HEK293 (cell line): ENCODE data around the gene CD83.

Experiments used
- CTCF ChIA-PET: fragments of 350-600 bp; formaldehyde crosslinking; extraction: SDS; loops from one replicate; lab custom pipeline; 2021; ENCODE audit warnings: antibody characterized with exemption; lab: Yijun Ruan, JAX
- POLR2A ChIA-PET: fragments of 300-600 bp; formaldehyde crosslinking; extraction: SDS; loops from one replicate; lab custom pipeline; 2020; ENCODE audit warnings: antibody characterized with exemption, inconsistent platforms; lab: Yijun Ruan, JAX
- H3K27ac ChIP-seq: fragments of 200-500 bp; sonication (Bioruptor generic); 2 replicates; pipeline ENCODE4 v1.5.1; 2014; ENCODE audit warnings: low read depth, low read length, control low read depth, inconsistent platforms; ENCODE audit errors: extremely low read depth
- H3K36me3 ChIP-seq, 2 experiments: fragments of 200-500 bp in 1 of 2; sonication (Bioruptor generic) in 1 of 2; 1 replicate in 1 of 2; 2 replicates in 1 of 2; pipeline ENCODE4 v1.5.1; 2014 to 2017; ENCODE audit warnings: inconsistent platforms in 2 of 2, low read length in 2 of 2; ENCODE audit not compliant: control insufficient read depth in 2 of 2, insufficient read depth in 1 of 2
- H3K4me1 ChIP-seq: fragments of 200-500 bp; sonication (Bioruptor generic); 2 replicates; pipeline ENCODE4 v1.5.1; 2014; ENCODE audit warnings: mild to moderate bottlenecking, low read length, inconsistent platforms; ENCODE audit not compliant: control insufficient read depth, insufficient read depth
- H3K4me3 ChIP-seq: 2 replicates; pipeline ENCODE4 v1.5.1; 2011; ENCODE audit warnings: low read depth, mild to moderate bottlenecking, control low read depth, low read length, moderate library complexity
- H3K9me3 ChIP-seq: fragments of 200-500 bp; sonication (Bioruptor generic); 2 replicates; pipeline ENCODE4 v1.5.1; 2014; ENCODE audit warnings: low read depth, low read length, inconsistent platforms; ENCODE audit not compliant: control insufficient read depth, insufficient read depth
- HOXA7 ChIP-seq: sonication (generic); formaldehyde crosslinking; IDR thresholded peaks from 2 replicates; pipeline ENCODE4 v1.8.1; 2022; ENCODE audit warnings: missing genetic modification reagents, borderline replicate concordance
- HOXC10 ChIP-seq: sonication (generic); formaldehyde crosslinking; IDR thresholded peaks from 2 replicates; pipeline ENCODE4 v1.8.1; 2023; ENCODE audit warnings: mild to moderate bottlenecking, missing genetic modification reagents
- SCRT2 ChIP-seq: fragments of 450-650 bp; formaldehyde crosslinking; IDR thresholded peaks from 2 replicates; pipeline ENCODE4 v1.5.1; 2016; ENCODE audit warnings: missing biosample characterization, missing genetic modification characterization
- WT1 ChIP-seq: fragments of 450-650 bp; formaldehyde crosslinking; IDR thresholded peaks from 2 replicates; pipeline ENCODE4 v1.5.1; 2016; ENCODE audit warnings: missing biosample characterization, missing genetic modification characterization
- ZNF10 ChIP-seq: fragments of 450-650 bp; formaldehyde crosslinking; IDR thresholded peaks from 2 replicates; pipeline ENCODE4 v1.5.1; 2017; ENCODE audit warnings: missing biosample characterization, missing genetic modification characterization
- ZNF114 ChIP-seq: fragments of 450-650 bp; formaldehyde crosslinking; IDR thresholded peaks from 2 replicates; pipeline ENCODE4 v1.5.0; 2017; ENCODE audit warnings: missing biosample characterization, missing genetic modification characterization
- ZNF148 ChIP-seq: fragments of 450-650 bp; formaldehyde crosslinking; IDR thresholded peaks from 2 replicates; pipeline ENCODE4 v1.5.0; 2017; ENCODE audit warnings: missing biosample characterization, missing genetic modification characterization, borderline replicate concordance
- ZNF155 ChIP-seq: fragments of 450-650 bp; formaldehyde crosslinking; IDR thresholded peaks from 2 replicates; pipeline ENCODE4 v1.5.1; 2016; ENCODE audit warnings: missing biosample characterization, missing genetic modification characterization
- ZNF48 ChIP-seq: fragments of 450-650 bp; formaldehyde crosslinking; IDR thresholded peaks from 2 replicates; pipeline ENCODE4 v1.5.1; 2016; ENCODE audit warnings: missing biosample characterization, missing genetic modification characterization
- ZNF501 ChIP-seq: fragments of 450-650 bp; formaldehyde crosslinking; IDR thresholded peaks from 2 replicates; pipeline ENCODE4 v1.5.1; 2016; ENCODE audit warnings: missing biosample characterization, missing genetic modification characterization
- ZNF692 ChIP-seq: fragments of 450-650 bp; formaldehyde crosslinking; IDR thresholded peaks from 2 replicates; pipeline ENCODE4 v1.5.1; 2016; ENCODE audit warnings: missing biosample characterization, missing genetic modification characterization
- TF ChIP-seq, protein P1 (sequence below): fragments of 450-650 bp; formaldehyde crosslinking; IDR thresholded peaks from 2 replicates; pipeline ENCODE4 v1.5.1; 2016; ENCODE audit warnings: missing biosample characterization, missing genetic modification characterization

The CD83 gene

DNA sequence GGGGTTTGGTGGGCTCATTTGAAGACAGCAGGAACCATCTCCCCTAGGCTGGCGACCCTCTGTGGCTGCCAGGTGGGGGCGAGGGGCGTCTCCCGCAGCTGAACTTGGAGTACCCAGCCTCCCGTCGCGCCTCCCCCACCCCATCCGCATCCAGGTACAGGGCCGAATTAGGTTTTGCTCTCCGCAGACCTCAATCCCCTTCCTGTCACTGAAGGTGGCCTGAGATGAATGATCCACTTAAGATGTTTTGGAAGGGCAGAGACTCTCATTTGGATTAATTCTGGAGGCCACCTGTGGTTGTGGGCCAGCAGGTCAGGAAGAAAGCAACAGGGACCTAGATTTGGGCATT is 493 bp downstream of the CD83 start:
- CTCF ChIA-PET = interaction anchor here (1.1 to 5.5 kb wide), 2 partner anchors 11 to 27 kb away, joined by 5 to 22 read pairs; no protein-coding TSS in a partner anchor
- no peaks in the 10 kb centered on the region for H3K36me3 ChIP-seq
- TF ChIP-seq ZNF692 (tag by site-specific recombination) (no peak), ZNF148 (tag by site-specific recombination) (no peak), ZNF155 (no peak), HOXC10 (CRISPR knock-in tag) (no peak), WT1 (tag by site-specific recombination) (0 out of 2 replicates have a peak, but pooled peaks have one; percentile 9), ZNF501 (tag by site-specific recombination) (0 out of 2 replicates have a peak, but pooled peaks have one; percentile 14)
- TF ChIP-seq, protein P1, sequence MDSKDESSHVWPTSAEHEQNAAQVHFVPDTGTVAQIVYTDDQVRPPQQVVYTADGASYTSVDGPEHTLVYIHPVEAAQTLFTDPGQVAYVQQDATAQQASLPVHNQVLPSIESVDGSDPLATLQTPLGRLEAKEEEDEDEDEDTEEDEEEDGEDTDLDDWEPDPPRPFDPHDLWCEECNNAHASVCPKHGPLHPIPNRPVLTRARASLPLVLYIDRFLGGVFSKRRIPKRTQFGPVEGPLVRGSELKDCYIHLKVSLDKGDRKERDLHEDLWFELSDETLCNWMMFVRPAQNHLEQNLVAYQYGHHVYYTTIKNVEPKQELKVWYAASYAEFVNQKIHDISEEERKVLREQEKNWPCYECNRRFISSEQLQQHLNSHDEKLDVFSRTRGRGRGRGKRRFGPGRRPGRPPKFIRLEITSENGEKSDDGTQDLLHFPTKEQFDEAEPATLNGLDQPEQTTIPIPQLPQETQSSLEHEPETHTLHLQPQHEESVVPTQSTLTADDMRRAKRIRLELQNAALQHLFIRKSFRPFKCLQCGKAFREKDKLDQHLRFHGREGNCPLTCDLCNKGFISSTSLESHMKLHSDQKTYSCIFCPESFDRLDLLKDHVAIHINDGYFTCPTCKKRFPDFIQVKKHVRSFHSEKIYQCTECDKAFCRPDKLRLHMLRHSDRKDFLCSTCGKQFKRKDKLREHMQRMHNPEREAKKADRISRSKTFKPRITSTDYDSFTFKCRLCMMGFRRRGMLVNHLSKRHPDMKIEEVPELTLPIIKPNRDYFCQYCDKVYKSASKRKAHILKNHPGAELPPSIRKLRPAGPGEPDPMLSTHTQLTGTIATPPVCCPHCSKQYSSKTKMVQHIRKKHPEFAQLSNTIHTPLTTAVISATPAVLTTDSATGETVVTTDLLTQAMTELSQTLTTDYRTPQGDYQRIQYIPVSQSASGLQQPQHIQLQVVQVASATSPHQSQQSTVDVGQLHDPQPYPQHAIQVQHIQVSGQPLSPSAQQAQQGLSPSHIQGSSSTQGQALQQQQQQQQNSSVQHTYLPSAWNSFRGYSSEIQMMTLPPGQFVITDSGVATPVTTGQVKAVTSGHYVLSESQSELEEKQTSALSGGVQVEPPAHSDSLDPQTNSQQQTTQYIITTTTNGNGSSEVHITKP = 0 out of 2 replicates have a peak, but pooled peaks have one; percentile 4
- H3K4me3 ChIP-seq = peak overlapping the region; percentile 83
- POLR2A ChIA-PET = no interaction called here
- peak overlapping the region; percentile 33; the same call in 1 of the 2 replicates for H3K27ac ChIP-seq
- H3K9me3 ChIP-seq = no peaks in the 10 kb centered on the region
- H3K4me1 ChIP-seq = peaks cover 5% of the 10 kb centered on the region

DNA sequence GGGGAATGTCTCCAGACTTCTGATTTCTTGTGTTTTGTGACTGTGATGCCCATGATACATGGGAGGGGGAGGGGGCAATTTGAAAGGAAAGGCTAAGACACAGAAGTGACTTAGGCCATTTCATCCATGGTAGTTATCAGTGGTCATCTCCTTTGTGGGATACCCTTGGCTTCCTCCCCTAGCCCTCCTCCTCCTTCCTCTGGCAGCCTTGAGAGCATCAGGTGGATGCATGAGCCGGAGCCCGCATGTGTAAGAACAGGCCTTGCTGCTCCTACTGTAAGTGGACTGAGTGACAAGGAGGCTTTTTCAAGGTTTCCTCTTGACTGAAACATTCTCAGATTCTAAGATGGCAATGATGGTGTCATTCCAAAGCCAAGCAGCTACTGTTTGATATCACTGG is 874 bp downstream of the CD83 start:
- Histone ChIP-seq H3K27ac (no peak overlapping the region), H3K4me3 (no peak overlapping the region), H3K9me3 (no peaks in the 10 kb centered on the region), H3K4me1 (peaks cover 5% of the 10 kb centered on the region), H3K36me3 (no peaks in the 10 kb centered on the region)
- POLR2A ChIA-PET = interaction anchor here (0.6 kb wide), 1 partner anchor 41 kb away, joined by 3 read pairs; no protein-coding TSS in a partner anchor
- CTCF ChIA-PET = interaction anchor here (0.6 to 5.5 kb wide), 3 partner anchors 11 to 208 kb away, joined by 4 to 22 read pairs (median 5); no protein-coding TSS in a partner anchor
- TF ChIP-seq SCRT2 (tag by site-specific recombination) = peak; percentile 88
- no peak for TF ChIP-seq ZNF114 (tag by site-specific recombination)

- no peak overlapping the region for H3K27ac ChIP-seq
- ChIA-PET POLR2A (no interaction called here), CTCF (interaction anchor here (0.6 to 5.5 kb wide), 3 partner anchors 9 to 1635 kb away, joined by 3 to 22 read pairs (median 3); no protein-coding TSS in a partner anchor)
- H3K4me3 ChIP-seq = no peak overlapping the region
- no peak for TF ChIP-seq HOXA7 (CRISPR knock-in tag)
- TF ChIP-seq ZNF10 = no peak
- TF ChIP-seq, protein P1 = peak; percentile 40
- TF ChIP-seq ZNF48 (tag by site-specific recombination) = no peak
- H3K4me1 ChIP-seq = peaks cover 5% of the 10 kb centered on the region
- H3K36me3 ChIP-seq = no peaks in the 10 kb centered on the region
- no peaks in the 10 kb centered on the region for H3K9me3 ChIP-seq
Observed at GRCh38 chr6:14119784-14120183, 2.2 kb downstream of the CD83 start.
